GM18858 (cell line): ENCODE measurements around the gene TM7SF3.

Experiments used
- ATAC-seq: cut with Tn5 transposase; IDR thresholded peaks from one replicate; pipeline ENCODE4 v1.9.1; 2021; ENCODE audit not compliant: unreplicated experiment

TM7SF3 gene

DNA sequence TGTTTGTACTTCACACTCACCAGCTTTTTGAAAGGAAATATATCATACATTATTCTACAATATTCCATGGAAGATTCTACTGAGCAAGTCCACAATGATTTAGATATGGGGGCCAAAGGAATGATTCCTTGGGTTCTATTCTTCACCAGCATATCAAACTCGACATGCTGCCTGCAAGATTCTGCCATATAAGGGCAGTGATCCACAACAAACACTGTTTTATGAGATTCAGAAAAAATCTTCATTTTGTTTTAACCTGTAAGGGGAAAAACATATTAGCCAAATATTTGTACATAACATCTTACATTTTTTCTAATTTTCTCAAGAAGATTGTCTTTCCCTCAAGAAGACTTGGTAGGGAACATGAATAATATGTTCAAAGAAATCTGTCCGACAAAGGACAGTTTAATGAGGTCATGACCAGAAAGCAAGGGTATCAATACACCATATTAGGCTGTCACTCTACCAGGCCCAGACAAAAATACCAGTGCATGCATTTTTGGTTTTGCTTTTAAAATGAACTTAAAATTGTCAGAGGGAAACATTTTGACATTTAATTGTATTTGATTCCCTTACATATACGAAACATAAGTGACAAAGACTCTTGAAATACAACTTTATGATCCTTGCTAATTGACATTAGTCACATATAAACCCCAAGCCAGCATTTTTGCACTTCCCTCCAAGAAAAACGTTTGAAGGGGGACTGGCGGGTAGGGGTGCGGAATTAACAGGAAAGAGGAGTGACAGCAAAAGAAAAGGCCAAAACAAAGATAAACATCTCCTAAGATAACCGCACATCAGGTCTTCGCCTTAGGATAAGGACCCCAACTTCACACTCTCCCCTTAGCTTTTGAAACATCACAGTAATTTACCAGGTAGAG is 77.4 kb downstream of the TM7SF3 start:
- no peak for ATAC-seq

DNA sequence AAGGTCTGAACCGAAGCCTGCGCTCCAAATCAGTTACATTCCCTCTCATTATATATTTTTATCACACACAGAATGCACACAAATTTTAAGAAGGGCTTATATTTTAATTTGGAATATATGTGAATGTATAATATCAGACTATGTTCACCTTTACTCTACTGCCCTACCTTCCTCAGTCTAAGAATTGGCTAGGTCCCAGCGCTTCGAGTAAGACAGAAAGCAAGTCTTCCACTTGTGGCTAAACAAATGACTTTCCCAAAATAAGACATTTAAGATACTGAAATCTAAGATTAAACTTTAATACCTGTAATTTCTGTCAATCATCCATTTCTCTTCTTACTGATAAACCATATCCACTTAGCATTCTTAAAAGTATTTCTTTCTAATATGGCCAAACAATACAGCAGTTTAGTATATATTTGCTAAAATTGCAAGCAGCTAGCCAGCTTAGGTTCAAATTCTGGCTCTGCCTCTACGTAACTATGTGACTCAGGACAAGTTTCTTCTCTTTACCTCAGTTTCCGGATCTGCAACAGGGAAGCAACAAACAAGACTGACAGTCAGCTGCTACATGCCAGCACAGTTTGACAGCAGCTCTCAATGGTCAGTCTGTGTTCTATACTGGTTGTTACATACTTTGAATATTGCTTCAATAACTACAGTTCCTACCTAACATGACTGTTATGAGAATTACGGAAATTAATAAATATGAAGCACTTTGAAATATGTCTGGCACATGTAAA is 78.4 kb downstream of the TM7SF3 start:
- ATAC-seq, result no peak

DNA sequence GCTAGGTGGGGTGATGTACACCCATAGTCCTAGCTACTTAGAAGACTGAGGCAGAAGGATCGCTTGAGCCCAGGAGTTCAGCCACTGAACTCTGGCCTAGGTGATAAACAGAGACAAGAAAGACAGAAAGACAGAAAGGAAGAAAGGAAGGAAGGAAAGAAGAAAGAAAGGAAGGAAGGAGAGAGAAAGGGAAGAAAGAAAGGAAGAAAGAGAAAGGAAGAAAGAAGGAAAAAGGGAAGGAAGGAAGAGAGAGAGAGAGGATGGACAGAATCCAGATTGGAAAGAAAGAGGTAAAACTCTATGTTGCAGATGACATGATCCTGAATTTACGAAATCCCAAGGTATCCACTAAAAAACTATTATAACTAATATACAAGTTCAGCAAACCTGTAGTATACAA is 84.6 kb downstream of the TM7SF3 start:
- ATAC-seq, result no peak

DNA sequence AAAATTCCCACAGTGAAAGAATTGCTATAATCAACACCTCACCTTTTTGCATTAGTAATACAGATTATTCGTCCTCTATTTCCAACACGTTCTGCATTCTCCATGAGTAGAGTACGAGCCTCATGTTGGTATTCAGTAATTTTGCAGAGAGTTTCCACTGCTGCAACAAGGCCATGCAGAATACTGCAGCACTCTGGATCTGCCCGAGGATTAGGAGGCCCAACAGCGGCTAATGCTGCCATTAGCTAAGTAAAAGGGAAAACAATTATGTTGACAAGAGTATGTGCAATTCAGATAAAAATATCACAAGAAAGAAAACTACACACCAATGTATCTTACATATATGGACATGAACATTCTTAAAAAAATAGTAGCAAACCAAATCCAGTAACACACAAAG is 85.5 kb downstream of the TM7SF3 start:
- no peak for ATAC-seq
